ENCODE measurements around the gene SIRPB2.
"Not testable (repeated sequence)": the region's sequence is repeated elsewhere in the genome, so short reads cannot be mapped to it uniquely, and the experiment has no call there.

SIRPB2 gene

DNA sequence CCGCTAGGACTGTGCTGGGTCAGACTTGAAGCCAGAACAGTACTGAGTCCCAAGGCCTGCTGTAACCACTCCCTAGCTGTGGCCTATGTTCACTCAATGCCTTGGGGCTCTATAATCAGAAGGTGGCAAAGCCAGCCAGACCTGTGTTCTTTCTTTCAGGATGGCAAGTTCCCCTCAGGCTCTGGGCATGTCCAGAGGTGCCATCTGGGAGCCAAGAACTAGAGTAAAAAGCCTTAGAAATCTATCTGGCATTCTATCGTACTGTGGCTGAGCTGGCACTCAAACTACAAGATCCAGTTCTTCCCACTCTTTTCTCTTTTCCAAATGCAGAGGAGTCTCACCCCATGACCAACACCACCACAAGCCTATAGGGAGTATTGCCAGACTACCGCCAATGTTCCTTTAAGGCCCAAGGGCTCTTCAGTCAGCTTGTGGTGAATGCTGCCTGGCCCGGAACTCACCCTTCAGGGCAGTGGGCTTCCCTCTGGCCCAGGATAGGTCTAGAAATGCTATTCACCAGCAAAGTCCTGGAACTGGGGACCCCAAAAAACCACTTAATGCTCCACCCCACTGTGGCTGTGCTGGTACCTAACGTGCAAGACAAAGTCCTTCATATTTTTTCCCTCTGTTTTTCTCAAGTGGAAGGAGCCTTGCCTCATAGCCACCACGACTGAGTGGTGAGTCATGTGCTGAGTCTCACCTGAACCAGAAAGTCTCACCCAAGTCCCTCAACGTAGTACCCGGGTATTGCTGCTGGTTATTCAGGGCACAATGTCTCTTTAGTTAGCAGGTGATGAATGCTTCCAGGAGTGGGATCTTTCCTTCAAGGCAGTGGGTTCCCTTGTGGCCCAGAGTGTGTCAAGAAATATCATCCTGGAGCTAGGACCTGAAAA is 8.6 kb upstream of the SIRPB2 start:
- no peak for DNase-seq

DNA sequence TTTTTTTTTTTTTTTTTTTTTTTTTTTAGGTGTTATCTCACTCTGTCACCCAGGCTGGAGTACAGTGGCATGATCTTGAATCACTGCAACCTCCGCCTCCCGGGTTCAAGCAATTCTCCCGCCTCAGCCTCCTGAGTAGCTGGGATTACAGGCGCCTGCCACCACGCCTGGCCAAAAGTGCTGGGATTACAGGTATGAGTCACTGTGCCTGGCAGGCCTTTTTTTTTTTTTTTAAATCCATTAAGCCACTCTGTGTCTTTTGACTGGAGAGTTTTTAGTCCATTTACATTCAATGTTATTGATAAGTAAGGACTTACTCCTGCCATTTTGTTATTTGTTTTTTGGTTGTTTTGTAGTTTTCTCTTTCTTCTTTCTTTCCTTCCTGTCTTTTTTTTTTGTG is 6.2 kb upstream of the SIRPB2 start:
- not testable (repeated sequence) for DNase-seq

DNA sequence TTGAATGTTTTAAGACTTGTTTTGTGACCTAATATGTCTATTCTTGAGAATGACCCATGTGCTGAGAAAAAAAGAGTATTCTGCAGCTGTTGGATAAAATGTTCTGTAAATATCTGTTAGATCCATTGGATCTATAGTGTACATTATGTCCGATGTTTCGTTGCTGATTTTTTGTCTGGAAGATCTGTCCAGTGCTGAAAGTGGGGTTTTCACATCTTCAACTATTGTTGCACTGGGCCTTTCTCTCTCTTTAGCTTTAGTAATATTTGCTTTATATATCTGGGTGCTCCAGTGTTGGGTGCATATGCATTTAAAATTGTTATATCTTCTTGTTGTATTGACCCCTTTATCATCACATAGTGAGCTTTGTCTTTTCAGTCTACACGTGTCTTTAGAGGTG is 5.7 kb upstream of the SIRPB2 start:
- no peak for DNase-seq

DNA sequence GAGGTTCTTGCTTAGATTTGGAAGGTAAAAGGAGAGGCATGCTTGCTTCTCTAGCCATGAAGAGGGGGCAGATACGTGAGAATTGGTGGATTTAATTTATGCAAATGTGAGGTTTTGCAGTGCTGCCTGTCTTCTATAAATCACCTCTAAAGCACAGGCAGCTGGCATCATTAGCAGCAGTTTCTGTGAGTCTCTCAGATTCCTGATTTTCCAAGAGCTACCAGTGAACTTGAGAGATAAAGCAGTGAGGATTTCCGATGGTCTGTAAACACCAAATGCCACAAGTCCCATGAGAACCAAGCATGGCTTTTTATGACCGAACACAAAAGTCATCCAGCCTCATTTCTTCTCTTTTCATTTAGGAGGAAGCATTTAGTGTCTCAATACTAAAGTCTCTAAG is 3.2 kb upstream of the SIRPB2 start:
- DNase-seq: peak; percentile 27 to 30

DNA sequence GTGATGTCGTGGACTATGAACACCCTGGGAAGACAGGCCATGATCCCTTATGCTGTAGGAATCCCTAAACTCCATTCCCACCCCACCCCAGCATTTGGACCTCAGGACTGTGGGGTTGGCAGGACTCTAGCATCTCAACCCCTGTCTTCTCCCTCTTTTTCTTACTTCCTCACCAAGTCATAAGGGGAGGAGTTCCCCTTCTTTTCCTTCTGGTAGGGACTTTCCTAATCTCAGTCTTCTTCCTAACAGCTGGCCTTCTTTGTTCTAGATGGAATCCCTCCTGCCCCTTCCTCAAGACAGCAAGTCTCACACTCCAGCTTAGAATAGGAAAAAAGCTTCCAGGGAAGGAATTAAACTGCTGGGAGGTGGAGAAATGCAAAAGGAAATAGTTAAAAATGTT is 2.3 kb upstream of the SIRPB2 start:
- peak in 1 of 2 donors; percentile 24 for DNase-seq

DNA sequence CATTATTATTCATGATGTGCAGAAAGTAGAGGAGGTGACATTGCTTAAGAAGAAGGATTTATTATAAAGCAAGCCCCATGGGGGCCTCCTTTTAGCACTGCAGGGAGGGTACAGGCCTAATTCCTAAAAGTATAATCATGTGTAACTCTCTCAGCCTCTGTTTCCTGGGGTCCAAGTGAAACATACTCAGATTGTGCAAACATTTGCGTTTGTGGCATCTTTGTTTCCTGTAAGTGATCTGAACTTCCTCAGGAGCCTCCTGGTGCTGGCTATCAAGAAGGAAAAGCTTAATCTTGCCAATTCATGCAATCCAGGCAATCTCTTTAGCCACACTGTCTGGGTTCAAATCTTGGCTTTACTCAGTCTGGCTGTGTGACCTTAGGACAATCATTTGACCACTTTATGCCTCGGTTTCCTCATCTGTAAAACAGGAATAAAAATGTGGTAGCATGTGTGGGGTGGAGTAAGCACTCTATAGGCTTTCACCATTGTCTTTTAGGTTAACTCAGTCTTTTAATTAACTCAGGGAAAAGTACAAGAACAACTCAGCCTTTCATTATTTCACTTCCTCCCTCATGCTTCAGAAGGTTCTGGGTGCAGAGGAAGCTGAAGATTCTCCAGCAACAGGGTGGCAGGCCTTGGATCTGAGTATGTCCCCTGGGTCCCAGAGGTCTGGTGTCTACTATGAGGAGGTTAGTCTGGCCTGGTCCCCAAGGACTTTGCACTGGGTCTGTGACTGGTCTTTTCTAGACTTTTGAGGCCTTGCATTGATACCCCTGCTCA is 831 bp upstream of the SIRPB2 start:
- peak; percentile 66 to 71 for DNase-seq

DNA sequence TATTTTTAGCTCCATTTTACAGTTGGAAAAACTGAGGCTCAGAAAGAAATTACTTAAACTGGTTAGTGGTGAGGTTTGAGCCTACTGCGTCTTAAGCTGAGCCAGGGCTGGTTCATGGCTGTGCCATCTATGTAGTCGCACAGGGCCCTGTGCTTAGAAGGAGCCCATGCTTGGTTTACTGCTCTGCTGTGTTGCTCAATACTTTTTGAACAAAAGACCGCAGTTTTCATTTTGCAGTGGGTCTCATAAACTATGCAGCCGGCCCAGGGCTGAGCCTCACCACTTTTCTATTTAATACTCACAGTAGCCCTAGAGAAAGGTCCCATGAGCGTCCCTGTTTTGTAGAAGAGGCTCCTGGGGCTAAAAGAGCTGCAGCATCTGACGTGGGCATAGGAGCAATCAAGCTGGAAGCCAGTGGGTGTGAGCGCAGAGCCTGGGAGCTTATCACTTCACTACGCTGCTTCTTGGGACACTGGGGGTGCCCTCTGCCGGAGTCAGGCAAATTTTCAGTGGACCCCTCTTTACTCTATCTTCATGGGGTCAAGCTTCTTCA is 501 bp downstream of the SIRPB2 start:
- peak; percentile 27 to 67 for DNase-seq

DNA sequence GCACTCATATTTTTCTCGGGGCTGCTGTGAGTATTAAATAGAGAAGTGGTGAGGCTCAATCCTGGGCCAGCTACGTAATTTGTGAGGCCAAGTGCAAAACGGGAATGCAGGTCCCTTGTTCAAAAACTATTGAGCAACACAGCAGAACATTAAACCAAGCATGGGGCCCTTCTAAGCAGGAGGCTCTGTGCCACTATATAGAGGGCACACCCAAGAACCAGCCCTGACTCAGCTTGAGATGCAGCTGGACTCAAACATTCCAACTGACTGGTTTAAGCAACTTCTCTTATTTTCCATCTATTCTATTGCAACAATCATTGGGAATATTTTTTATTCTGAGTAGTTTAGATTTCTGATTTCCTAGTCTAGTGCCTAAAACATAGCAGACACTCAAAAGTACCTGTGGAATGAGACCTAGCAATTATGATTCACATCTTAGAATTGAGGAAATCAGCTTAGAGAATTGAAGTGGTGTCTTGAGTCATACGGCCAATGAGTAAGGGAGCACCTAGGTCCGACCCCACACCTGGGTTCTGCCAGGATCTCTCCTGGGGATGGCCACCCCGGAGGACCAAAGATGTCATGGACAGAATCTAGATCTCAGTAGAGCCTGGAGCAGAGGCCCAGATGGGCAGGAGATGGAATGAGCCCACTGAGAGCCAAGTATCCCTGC is 1.3 kb downstream of the SIRPB2 start:
- peak; percentile 55 to 79 for DNase-seq

DNA sequence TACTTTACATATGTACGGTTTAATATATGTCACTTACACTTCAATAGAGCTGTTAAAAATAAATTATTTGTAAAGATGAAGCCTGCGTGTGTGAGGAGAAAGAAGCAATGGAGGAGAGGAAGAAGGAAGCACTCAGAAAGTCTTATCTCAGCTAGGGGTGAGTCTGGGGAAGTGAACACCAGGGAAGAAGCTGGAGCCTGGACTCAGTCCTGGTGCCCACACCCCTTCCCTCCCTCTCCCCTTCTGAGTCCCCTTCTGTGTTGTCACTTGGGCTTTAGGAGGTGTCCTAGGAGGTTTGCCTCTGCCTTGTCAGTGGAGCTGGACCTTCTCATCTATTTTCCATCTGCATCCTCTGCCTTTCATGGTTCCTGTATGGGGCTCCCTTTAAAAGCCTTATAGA is 1.9 kb downstream of the SIRPB2 start:
- peak; percentile 10 to 13 for DNase-seq

DNA sequence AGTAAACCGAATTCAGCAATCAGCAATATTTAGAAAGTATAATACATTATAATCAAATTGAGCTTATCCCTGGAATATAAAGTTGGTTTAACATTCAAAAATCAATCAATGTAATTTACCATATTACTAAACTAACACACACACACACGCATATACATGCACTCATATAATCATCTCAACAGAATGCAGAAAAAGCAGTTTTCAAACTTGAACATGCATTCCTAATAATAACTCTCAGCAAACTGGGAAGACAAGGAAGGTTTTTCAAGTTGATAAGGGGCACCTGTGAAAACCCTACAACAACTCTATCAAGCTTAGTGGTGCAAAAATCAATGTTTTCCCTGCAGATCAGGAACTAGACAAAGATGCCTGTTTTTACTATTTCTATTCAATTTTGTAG is 4.7 kb downstream of the SIRPB2 start:
- DNase-seq: no peak

DNA sequence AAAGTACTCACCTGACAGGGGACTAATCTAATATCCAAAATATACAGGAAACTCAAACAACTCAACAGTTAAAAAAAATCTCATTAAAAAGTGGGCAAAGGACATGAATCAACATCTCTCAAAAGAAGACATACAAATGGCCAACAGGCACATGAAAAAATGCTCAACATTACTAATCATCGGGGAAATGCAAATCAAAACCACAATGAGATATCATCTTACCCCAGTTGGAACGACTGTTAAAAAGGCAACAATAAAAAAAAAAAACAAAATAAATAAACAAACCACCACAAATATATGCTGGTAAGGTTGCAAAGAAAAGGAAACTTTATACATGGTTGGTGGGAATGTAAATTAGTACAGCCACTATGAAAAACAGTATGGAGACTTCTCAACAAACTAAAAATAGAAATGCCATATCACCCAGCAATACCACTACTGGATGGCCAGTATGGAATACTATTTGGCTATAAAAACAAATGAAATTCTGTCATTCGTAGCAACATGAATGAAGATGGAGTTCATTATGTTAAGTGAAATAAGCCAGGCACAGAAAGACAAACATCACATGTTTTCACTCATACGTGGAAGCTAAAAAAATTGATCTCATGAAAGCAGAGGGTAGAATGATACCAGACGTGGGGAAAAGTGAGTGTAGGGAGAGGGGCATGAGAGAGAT is 6.6 kb downstream of the SIRPB2 start:
- no peak for DNase-seq

DNA sequence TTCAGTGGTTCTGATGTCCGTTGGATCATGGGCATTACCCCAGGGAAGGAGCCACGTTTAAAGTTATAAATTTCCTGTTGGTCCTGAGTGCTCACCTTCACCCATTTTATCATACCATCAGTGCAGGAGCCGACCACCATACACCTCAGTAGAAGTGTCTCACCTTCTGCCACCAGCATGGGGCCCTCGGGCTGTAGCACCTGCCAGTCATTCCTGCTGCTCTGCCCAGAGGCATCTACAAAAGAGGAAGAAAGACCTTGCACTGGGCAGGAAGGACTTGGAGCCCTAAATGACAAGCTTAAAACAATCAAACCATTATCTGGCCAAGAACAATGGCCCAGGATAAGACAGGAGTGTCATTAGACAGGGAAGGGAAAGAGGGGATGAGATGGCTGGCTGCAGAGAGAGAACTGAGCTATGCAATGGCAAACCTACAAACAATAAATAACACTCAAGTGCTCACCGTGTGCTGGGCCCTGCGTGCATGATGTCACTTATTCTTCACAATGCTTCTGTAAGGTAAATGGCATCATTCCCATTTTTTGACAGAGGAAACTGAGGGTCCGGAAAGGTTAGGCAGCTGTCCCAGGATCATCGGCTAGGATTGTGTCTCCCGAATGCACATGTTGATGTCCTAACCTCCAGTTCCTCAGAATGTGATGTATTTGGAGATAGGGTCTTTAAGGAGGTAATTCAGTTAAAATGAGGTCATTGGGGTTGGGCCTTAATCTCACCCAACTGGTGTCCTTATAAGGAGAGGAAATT is 11.2 kb downstream of the SIRPB2 start:
- no peak for DNase-seq

DNA sequence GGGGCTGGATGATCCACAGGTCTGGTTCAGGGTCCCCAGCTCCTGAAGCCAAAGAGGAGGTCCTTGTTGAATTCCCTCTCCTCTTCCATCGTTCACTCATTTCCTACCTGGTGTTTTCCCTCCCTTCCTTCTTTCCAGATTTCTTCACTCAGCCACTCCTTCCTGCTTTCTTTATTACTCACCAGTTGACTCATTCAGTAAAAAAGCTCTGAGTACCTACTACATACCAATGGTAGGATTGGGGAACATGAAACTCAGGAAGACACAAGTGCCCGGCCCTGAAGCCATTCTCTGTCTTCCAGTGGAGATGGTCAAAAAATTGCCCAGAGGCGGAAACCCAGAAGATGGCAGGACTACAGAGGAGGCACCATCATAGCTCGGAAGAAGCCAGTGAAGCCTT is 12.7 kb downstream of the SIRPB2 start:
- peak in 1 of 2 donors; percentile 30 for DNase-seq

DNA sequence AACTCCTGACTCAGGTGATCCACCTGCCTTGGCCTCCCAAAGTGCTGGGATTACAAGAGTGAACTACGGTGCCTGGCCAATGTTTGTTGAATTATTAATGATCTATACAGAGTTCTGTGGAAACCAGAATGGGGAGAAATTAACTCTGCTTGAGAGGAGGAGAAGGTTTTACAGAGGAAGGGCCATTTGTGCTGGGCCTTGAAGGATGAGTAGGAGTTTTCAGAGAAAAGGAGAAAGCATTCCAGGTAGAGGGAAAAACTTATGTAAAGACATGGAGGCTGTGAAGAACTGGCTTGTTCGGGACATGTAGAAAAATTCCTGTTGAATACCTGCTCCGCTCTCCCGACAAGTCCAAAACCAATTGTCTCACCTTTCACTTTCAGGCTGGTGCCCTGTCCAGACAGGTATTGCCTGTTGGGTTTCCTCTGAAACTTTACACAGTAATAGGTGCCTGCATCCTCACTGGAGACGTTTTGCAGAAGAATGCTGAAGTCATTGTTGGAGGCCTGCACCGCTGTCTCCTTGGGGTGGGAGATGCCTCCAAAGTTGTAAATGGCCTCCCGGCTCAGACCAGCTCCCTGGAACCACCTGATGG is 13.2 kb downstream of the SIRPB2 start:
- DNase-seq: no peak

DNA sequence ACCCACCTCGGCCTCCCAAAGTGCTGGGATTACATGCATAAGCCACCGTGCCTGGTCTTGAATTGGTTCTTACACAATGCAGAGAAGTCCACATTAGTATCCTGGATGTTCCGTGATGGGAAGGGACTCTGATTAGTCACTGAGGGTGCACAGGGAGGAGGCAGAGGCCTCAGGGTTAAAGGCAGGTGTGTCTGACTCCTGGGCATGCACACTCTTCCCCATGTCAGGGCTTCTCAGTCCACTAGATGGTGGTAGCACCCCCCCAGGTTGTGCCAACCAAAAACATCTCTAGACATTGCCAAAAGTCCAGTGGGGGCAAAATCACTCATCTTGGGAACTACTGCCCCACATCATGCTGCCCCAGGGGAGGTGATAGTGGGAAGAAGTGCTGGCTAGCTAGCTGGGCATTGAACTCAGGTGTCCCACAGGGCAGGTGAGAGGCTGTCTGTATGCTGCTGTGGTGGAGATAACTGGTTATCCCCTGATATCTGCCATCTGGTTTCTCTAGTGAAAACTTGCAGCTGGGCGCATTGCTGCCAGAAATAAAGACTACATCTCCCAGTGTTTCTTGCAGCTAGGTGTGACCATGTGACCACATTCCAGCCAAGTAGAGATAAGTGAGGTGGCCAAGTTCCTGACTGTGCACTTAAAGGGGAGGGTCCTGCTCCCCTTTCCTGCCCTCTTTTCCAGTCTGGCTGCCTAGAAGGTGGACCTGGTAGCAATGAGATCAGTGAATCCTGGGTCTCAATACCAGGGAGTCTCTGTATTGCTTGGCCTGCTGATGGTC is 16.2 kb downstream of the SIRPB2 start:
- peak; percentile 21 to 25 for DNase-seq

DNA sequence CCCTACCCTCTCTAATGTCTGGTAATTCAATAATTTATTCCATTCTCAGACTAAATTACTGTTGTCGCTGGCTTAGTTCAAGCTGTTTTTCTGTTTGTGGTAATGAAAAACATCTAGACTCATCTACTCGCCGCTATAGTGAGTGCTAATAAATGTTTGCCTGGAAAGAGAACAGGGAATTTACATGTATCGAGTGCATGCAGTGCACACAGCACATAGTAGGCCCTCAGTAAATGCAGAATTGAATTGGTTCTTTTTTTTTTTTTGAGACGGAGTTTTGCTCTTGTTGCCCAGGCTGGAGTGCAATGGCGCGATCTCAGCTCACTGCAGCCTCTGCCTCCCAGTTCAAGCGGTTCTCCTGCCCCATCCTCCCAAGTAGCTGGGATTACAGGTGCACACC is 16.9 kb downstream of the SIRPB2 start:
- no peak for DNase-seq

DNA sequence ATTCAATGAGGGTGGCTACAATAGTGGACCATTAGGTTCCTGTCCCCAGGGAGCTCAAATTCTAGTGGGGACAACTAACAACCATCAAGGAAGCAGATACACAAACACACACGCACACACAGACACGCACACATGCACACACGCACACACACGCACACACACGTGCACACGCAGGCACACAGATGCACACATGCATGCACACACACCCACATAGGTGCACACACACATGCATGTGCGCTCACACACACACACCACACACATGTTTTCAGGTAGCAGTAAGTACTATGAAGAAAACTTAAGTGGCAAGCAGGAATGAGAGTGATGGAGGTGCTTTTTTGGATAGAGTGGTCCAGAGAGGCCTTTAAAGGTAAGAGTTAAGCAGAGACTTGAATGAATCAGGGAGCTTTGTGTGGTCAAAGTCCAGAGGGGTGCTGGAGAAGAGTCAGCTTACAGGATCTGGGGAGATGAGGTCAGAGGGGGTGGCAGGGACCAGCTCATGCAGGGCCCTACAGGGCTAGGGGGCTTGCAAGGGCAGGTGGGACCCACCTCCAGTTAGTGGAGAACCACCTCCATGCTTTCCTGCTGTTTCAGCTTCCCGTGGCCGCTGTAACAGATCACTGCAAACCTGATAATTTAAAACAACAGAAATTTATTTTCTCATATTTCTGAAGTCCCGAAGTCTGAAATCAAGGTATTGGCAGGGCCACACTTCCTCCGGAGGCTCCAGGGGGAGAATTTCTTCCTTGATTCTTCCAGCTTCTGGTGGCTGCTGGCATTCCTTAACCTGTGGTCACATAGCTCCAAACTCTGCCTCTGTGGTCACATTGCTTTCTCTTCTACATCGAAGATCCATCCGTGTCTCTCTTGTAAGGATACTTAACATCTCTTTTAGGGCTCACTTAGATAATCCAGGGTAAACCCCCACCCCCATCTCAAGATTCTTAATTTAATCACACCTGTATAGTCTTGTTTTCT is 17.7 kb downstream of the SIRPB2 start:
- no peak for DNase-seq

DNA sequence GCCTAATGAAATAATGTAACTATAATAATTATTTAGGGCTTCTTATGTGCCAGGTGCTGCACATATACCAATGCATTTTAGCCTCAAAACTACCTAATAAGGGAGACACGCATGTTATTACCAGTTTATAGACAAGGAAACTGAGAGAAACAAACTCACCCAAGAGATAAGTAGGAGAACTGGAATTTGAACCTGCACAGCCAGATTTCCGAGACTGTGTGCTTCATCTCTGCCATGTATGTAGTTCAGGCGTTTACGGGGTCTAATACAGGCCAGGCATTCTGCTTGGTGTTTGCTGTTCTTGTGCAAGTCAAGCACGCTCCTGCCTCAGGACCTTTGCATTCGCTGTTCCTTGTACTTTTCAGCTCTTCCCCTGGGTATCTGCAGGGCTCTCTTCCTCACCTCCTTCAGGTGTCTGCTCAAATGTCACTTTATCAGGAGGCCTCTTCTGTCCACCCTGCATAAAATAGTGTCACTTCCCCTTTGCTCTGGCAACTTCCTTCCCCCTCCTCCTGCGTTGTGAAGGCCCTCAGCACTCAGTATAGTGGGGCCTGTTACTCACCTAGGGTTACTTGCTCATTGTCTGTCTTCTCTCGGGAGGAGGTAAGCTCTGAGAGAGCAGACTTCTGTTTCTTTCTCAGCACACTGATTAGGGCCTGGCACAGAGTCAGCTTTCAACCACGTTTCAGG is 18.5 kb downstream of the SIRPB2 start:
- DNase-seq: peak; percentile 49 to 57
